Effector CD4-positive, alpha-beta T cell (primary cell): Measurements from ENCODE around the gene HIBADH.

Source experiments
- DNase-seq: peaks from one replicate; pipeline ENCODE4 v3.0.0-alpha.2; 2020
- total RNA-seq: gene quantifications from one replicate; lab custom pipeline; 2026; lab: John Stamatoyannopoulos, UW

HIBADH gene
- 11.6 reads per million, percentile 35 among the genes with 10 or more reads in this experiment for total RNA-seq

DNA sequence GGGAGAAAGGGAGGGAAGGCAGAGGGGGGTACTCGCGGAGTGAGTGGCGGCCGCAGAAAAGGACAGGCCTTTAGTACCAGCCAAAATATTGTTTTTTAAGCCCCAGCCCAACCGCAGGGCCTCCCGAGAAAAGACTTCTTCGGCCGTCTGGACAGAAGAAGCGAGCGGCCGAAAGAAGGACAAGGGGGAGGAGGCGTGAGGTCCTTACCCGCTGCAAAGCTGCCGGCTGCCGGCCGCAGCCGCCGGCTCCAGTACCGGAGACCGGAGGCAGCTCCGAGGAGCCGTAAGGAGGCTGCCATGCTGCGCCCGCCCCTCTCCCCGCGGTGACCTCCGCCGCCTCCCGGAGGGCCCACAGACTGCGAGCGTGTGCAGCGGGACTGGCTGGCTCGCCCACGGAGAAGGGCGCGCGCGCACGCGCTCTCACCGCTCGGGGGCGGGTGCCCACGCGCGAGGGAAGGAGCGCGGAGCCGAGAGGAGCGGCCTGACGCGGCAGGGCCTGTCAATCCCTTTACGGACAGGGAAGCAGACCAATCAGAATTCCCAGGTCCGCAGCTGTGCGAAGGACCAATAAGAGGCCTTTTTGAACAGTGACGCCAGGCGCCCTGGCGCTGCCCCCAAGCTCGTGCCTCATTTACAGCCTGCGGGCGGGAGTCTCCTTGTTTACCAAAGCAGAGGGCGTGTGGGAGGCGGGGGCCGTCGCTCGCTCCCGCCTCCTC, at the start of gene HIBADH:
TSS of gene HIBADH (minus strand) at position 394 of the 716 bp plus-strand sequence. CDS start at position 299, 95 bp downstream.
- peak; percentile 94 for DNase-seq

- no peak for DNase-seq
Measured at GRCh38 chr7:27712217-27712616, 49.5 kb upstream of the HIBADH start.

DNA sequence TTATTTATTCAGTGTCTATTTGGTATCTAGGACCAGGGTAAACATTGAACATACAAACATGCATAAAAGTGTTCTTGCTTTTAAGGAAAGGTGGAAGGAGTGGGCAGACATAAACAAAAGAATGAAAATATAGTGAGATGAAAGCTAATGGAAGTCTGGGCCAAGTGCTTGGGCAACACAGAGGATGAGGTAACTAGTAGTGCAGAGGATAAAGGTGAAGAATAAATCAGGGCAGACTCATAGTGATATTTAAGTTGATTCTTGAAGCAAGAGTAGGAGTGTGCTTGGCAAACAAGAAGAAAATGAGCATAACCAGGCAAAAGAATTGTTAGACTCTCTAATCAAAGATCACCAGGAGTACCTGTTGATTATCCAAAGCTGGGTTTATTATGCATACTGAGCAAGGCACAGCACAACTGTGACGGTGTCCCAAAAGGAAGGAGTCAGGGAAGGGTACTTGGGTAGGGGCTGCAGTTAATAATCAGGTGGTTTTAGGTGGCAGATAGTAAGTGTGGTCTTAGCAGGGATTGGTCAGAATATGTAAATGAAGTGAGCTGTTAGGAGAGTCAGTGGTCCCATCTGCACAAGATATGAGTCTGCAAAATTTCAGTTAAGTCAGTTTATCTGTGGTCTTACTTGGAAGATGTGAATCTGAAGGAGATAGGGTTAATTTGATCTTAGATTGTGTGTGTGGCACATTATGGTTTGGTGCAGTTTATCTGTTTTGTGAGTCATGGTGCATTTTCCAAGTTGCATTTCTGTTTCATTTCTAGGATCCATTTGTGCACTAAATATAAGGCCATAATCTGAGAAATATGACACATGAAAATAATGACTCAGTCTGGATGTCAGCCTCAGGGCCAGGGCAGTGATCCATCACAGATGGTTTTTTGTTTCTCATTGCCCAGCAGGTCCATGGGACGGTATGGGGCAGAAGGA, 46.7 kb upstream of the HIBADH start:
- no peak for DNase-seq

GRCh38 chr7:27708485-27708884, 45.8 kb upstream of the HIBADH start:
- DNase-seq, result no peak

DNA sequence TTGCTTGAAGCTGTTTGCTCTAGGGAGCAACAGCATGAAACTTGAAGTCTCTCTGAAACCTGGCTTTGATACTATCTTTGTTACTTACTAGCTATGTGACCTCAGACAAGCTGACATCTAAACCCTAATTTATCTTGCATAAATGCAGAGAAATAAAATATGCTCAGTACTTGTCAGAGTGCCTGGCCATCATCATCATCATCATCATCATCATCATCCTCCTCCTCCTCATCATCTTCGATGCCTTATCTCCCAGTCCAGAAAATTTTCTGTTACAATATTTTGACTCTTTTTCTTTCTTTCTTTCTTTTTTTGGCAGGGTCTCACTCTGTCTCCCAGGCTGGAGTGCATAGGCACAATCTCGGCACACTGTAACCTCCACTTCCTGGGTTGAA, 42.5 kb upstream of the HIBADH start:
- DNase-seq, result no peak

DNA sequence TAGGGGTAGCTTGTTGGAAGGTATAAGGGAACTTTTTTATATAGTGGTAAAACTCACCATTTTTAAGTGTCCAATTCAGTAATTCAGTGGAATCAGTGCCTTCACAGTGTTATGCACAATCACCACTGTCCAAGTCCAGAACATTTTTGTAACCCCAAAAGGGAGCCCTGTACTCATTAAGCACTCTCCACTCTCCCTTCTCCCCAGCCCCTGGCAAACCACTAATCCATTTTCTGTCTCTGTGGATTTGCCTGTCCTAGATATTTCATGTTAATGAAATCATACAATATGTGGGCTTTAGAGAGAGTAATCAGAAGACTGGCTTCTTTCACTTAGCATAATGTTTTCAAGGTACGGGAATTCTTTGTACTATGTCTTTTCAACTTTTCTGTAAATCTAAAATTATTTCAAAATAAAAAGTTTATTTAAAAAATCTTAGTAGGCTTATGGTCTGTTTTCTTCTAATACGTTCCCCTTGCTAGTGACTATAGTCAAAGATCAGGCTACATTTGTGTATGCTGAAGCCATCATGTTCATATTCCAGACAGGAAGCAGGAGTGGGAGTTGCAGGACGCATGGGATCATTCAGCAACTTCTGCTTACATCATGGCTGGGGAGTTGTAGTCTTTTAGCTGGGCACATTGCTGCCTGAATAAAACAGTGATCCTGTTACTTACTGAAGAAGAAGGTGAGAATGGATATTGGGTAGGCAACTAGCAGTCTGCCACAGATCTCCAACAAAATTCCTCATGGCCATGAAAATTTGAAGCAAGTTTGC, 41.9 kb upstream of the HIBADH start:
- DNase-seq, result no peak

DNA sequence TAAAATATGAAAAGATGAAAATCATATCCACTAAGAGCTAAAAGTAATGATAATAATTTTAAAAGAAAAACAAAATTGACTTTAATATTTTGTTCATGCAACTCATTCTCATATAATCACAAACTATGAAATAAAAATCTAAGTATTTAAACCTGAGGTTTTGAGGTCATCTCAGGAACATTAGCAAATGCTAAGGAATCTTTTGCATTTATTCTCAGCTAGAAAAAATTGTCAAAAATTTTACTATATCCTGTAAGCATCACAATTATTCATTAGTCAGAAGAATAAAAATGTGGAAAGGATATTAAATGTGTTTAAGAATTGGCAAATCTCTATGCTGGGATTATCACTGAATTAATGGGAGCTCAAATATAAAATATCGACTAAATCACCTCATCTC, 40.5 kb upstream of the HIBADH start:
- DNase-seq, result no peak

GRCh38 chr7:27700501-27700900, 37.8 kb upstream of the HIBADH start:
- no peak for DNase-seq

DNA sequence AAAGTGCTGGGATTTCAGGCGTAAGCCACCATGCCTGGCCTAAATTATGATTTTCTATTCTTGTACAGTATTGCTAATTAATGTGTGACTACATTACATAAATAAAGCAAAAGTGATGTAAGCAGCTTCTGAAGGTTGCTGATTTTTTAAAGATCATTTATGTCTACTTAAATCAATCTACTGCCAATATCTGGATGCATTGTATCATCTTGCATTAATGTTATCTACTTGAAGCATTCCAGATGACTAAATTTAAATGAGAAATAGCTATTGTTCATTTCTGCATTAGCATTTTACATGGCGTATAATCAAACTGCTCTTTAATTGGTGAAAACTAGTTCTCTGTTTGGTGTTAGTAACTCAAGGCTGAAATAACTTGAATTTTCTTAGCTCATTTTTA, 37.1 kb upstream of the HIBADH start:
- DNase-seq, result no peak

- DNase-seq, result no peak
Measured at GRCh38 chr7:27697861-27698430, 35.3 kb upstream of the HIBADH start.

DNA sequence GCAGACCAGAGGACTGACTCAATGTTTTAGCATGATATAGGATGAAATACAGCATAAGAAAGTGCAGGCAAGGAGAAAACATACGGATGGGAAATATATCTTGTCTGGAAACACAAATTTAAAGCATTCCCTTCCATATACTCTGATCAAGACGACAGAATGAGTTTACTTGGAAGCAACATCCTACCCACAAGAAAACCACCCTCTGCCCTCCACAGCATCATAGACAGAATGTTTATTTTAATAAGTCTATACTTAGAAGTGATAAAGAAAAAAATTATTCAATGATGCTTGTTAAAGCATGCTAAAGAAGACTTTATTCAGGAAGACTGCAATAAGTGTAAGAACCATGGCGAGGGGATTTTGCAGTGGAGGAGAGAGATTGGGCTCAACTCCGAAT, 32.4 kb upstream of the HIBADH start:
- no peak for DNase-seq

DNA sequence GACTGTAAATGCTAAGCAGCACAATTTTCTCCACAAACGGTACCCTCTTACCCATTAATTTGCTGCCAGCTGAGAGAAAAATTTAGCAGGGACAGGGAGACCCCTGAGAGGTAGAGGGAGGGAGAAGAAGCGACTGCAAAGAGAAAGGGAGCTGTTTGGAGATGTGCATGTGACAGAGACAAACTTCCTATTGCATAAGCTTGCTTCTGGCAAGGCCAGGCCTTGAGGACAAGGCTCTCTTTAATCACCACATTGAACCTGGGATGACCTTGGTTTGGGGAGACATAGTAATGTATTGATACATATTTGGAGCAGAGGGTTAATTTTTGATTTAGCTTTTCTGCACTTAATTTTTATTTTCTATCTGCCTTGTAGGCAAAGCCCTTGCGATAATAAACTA, 31.1 kb upstream of the HIBADH start:
- DNase-seq, result no peak

DNA sequence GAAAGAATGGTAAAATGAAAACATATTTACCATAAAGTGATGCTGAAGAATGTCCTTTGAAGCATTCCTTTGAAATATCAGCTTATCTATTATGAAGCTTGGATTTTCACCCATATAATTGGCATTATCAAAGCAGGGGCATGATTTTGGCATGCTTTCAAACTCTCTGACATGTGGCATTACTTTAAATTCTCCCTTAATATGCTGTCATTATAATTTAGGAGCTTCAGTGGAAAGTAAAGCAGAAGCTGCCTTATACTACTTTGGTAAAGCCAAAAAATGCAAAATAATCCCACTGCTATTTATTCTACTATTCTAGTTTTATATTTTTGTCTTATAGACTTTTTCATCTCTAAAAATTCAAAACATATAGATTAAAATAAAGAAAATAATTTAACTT, 28.0 kb upstream of the HIBADH start:
- no peak for DNase-seq

GRCh38 chr7:27689591-27690164, 27.0 kb upstream of the HIBADH start:
- DNase-seq, result no peak

DNA sequence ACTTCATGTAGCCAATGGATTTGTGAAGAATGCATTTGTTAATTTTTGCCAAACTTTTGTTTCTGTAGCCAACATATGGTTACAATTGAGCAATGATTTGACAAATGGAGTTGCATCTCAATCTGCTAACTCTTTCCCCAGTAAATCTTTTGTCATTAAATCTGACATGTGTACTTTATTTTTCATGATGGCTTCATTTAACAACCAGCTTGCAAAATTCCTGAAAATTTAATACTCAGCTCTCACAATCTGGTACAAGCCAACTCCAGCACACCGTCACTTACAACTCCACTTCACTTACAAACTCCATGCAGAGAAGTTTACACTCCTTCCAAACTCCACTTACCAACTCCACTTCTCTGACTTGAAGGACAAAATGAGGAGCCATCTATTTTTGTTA, 26.5 kb upstream of the HIBADH start:
- no peak for DNase-seq

GRCh38 chr7:27688646-27689045, 26.0 kb upstream of the HIBADH start:
- DNase-seq, result no peak

DNA sequence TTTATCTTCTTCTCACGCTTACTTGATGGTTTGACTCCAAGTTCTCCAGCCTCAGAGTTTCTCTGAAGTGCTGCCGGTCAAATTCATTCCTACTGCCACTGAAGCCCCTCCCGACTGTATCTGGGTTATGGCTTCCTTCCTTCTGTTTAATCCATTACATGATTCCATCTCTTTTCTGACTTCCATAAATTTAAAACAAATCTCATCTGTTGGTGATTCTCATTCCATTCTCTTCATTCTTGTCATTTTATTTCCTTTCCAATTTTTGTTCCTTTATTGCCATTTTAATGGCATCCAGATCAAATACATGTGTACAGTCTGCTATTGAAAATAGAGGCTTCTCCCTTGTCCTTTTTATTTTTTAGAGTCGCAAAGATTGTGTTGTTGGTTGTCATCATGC, 25.4 kb upstream of the HIBADH start:
- DNase-seq, result no peak

DNA sequence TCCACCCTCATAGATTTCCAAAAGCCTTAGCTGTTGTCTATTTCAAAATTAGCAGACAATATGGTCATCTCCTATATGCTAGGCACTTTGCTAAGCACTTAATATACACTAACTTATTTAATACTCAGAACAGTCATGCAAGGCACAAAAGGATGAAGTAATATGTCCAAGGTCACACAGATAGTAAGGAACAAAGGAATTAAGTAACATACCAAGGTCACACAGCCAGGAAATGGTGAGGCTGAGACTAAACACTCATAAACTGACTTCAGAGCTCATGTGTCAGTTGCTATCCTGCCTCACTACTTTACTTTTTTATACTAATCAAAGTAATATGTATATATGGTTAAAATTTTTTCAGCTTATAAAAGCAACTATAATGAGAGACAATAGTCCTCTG, 23.6 kb upstream of the HIBADH start:
- DNase-seq, result no peak

- DNase-seq, result no peak
Measured at GRCh38 chr7:27685893-27686292, 23.2 kb upstream of the HIBADH start.

GRCh38 chr7:27685209-27685608, 22.5 kb upstream of the HIBADH start:
- DNase-seq, result no peak

GRCh38 chr7:27684491-27684890, 21.8 kb upstream of the HIBADH start:
- no peak for DNase-seq

DNA sequence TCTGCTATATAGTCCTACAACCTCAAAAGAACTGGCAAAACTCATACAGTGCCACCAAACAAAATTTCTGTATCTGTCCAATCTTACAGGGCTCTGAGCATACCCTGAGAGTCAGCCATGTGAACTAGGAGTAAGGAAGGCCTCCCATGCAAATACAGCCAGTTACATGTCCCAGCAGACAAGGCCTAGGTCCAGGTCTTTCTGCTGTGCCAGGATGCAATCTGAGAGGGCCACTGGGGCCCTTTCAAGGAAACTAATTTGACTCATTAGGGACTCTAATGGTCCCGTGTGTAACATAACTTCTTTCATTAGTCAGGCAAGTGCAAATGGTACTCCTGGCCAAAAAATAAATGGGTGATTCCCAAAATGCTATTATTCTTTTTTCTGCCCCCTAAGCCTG, 17.9 kb upstream of the HIBADH start:
- no peak for DNase-seq
